Stimulated activated CD4-positive, alpha-beta T cell treated with anti-CD3 and anti-CD28 coated beads, Interleukin-2, amount 100 ng/mL, for 4 hours (primary cell): ENCODE results near the gene STRA8.

Experiments
- DNase-seq: peaks from one replicate; pipeline ENCODE4 v3.0.0-alpha.2; 2020; ENCODE audit warnings: low read depth

Gene STRA8

GRCh38 chr7:135269921-135270320 is 36.3 kb downstream of the STRA8 start:
- DNase-seq: no peak

DNA sequence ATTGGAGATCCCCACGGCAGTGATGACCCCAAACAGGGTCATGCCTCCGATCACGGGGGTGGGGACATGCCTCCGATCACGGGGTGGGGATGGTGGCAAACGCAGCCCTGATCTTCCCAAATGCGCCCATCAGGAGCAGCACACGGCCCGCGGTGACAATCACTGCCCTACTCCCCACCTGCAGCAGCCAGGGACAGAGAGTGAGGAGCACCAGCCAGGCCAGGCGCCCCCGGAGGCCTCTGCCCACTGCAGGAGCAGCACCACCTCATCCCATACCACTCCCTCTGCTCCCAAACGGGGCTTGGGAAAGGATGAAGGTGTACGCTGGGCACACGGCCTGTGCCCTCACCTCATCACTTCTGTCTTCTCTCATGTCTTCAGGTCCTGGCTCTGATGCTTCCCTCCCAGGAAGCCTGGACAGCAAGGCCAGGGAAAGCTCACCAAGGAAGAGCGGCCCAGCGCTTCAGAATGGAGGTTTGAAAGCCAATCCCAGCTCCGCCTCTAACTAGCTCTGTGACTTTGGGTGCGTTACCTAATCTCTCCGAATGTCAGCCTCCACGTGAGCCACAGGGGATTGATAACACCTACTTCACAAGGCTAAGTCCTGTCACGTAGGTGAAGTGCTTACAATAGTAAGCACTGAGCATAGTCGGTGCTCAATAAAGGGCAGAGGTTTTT is 37.1 kb downstream of the STRA8 start:
- DNase-seq: no peak

DNA sequence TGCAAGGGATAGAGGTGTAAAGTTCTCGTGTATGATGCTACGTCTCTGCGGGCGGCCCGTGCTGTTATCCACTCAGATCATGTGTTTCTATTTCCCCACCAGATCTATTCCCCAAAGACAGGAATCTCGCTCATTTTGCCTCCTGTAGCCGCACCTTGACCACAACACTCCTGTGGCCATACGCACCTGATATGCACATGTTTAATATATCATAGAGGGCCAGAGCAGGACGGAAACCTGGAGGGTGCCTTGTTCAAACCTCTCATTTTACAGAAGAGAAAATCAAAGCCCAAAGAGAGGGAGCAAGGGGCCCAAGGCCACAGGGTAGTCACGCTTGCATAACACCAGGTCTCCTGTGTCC is 37.6 kb downstream of the STRA8 start:
- no peak for DNase-seq

DNA sequence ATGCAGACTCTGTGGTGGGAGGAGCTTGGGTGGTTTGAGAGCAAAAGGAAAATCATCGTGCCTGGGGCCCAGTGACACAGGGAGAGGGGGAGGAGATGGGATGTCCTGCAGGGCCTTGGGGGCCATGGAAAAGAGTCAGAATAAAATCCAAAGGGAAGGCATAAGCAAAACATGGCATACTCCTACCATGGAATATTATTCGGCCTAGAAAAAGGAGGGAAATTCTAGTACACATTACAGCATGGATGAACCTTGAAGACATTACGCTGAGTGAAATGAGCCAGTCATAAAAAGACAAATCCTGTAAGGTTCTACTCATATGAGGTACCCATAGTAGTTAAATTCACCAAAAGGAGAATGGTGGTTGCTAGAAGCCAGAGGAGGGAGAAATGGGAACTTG is 38.7 kb downstream of the STRA8 start:
- DNase-seq: no peak

DNA sequence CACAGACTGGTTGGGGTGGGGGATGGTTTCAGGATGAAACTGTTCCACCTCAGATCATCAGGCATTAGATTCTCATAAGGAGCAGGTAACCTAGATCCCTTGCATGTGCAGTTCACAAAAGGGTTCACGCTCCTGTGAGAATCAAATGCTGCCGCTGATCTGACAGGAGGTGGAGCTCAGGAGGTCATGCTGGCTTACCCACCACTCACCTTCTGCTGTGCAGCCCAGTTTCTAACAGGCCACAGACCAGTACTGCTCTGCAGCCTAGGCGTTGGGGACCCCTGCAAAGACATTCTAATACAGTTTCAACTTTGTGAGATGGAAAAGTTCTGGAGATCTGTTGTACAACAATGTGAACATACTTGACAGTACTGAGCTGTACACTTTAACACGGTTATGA is 39.9 kb downstream of the STRA8 start:
- no peak for DNase-seq

- peak; percentile 47 for DNase-seq
Observed at GRCh38 chr7:135274495-135275268, 41.0 kb downstream of the STRA8 start.

- DNase-seq: no peak
Observed at GRCh38 chr7:135275971-135276580, 42.4 kb downstream of the STRA8 start.

GRCh38 chr7:135277161-135277560 is 43.5 kb downstream of the STRA8 start:
- no peak for DNase-seq

DNA sequence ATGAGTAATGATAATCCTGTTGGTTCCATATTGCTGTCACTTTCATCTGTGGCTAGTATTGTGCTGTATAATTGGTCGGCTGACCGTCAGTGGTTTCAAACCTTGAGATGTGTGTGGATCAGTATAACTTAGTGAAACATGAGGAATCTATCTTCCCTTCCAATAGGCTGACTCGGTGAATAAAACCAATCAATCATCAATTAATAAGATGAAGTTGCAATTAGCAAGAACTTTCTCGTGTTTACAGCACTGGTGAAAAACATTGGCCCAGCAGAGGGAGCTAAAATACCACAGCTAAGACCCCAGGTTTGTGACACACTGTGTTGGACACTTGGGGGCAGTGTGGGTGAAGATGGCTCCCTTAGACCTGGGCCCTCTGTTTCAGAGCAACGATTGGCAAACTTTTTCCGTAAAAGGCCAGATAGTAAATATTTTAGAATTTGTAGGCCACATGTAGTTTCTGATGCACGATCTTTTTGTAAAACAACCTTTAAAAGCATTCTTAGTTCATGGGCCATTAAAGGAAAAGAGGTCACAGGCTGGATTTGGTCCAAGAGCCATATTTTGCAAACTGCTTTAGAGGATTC is 47.8 kb downstream of the STRA8 start:
- peak; percentile 68 for DNase-seq

- no peak for DNase-seq
Observed at GRCh38 chr7:135282561-135283254, 49.1 kb downstream of the STRA8 start.

GRCh38 chr7:135283959-135284638 is 50.5 kb downstream of the STRA8 start:
- no peak for DNase-seq

GRCh38 chr7:135285547-135286233 is 52.1 kb downstream of the STRA8 start:
- DNase-seq: no peak

- no peak for DNase-seq
Observed at GRCh38 chr7:135286876-135287275, 53.2 kb downstream of the STRA8 start.

- DNase-seq: no peak
Observed at GRCh38 chr7:135290594-135290993, 57.0 kb downstream of the STRA8 start.

DNA sequence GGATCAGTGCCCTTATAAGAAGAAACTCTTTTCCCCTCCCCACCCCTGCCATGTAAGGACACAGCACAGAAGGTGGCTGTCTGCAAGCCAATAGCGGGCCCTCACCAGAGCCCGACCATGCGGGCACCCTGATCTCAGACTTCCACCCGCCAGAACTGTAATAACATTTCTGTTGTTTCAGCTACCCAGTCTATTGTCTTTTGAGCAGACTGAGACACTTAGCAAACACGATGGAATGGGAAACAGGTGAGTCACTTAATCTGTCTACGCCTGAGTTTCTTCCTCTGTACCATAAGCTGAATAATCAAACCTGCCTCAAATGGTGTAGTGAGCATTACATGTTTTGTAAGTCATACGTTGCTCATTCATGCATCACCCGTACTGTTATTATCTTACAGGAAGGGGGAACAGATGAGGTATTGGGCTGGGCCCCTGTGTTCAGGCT is 58.2 kb downstream of the STRA8 start:
- no peak for DNase-seq

DNA sequence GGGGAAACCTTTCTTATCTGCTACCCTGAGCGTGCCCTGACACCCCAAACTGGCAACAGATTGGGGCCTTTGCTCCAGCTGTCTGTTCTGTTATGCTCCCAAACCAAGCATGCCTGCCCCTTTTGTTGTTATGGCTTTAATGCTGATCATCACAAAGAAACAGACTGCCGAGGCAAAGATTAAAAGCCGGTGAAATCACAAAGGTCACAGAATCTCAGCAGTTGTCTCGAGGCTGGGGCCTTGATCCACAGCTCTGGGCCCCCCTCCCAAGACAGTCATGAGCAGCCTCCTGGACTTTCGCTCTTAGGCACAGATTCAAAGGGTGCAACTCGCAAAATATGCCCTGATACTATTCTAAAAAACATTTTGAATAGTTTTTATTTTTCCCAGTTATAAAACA is 65.6 kb downstream of the STRA8 start:
- no peak for DNase-seq

GRCh38 chr7:135300913-135301765 is 67.5 kb downstream of the STRA8 start:
- no peak for DNase-seq
